HepG2 (cell line): ENCODE results near the gene SS18L1. TPM values are rescaled to one million over a fixed set of nuclear protein-coding genes. Genes with fewer than 3 reads are reported as not detected.

Experiments
- EEA1 ChIP-seq: sonication (generic); formaldehyde crosslinking; IDR thresholded peaks from 2 replicates; pipeline ENCODE4 v1.5.1; 2020; ENCODE audit warnings: mild to moderate bottlenecking, missing genetic modification reagents, borderline replicate concordance
- HDAC2 ChIP-seq: sonication (generic); formaldehyde crosslinking; IDR thresholded peaks from 2 replicates; pipeline ENCODE4 v1.4.0; 2020; ENCODE audit warnings: missing genetic modification reagents
- KDM5B ChIP-seq: sonication (generic); formaldehyde crosslinking; IDR thresholded peaks from 2 replicates; pipeline ENCODE4 v1.4.0; 2020; ENCODE audit warnings: missing genetic modification reagents, mild to moderate bottlenecking, borderline replicate concordance
- MBNL3 ChIP-seq: fragments of 250-450 bp; sonication (Bioruptor Pico); conservative IDR thresholded peaks from 2 replicates; pipeline ENCODE4 v1.8.0; 2022; ENCODE audit warnings: mild to moderate bottlenecking, inconsistent platforms
- MED13 ChIP-seq: sonication (generic); formaldehyde crosslinking; IDR thresholded peaks from 2 replicates; pipeline ENCODE4 v1.5.0; 2020; ENCODE audit warnings: missing genetic modification reagents
- RAD21 ChIP-seq: fragments of 450-650 bp; formaldehyde crosslinking; IDR thresholded peaks from 2 replicates; pipeline ENCODE4 v1.5.0; 2020; ENCODE audit warnings: mild to moderate bottlenecking
- SKI ChIP-seq: fragments of 450-650 bp; IDR thresholded peaks from one replicate; pipeline ENCODE4 v1.6.1; 2018; ENCODE audit warnings: mild to moderate bottlenecking; ENCODE audit not compliant: partially characterized antibody
- SMAD1 ChIP-seq: sonication (generic); formaldehyde crosslinking; IDR thresholded peaks from 2 replicates; pipeline ENCODE4 v1.4.0; 2020; ENCODE audit warnings: missing genetic modification reagents, low read depth, mild to moderate bottlenecking, borderline replicate concordance
- SMAD9 ChIP-seq: sonication (generic); formaldehyde crosslinking; IDR thresholded peaks from 2 replicates; pipeline ENCODE4 v1.5.1; 2020; ENCODE audit warnings: mild to moderate bottlenecking, missing genetic modification reagents
- SPEN ChIP-seq: sonication (generic); formaldehyde crosslinking; IDR thresholded peaks from 2 replicates; pipeline ENCODE4 v1.5.1; 2020; ENCODE audit warnings: low read depth, mild to moderate bottlenecking, missing genetic modification reagents
- TAF1 ChIP-seq: sonication (generic); formaldehyde crosslinking; IDR thresholded peaks from 2 replicates; pipeline ENCODE4 v1.4.0; 2020; ENCODE audit warnings: missing genetic modification reagents
- ZBTB1 ChIP-seq: sonication (generic); formaldehyde crosslinking; IDR thresholded peaks from 2 replicates; pipeline ENCODE4 v1.4.0; 2020; ENCODE audit warnings: missing genetic modification reagents, borderline replicate concordance
- ZKSCAN8 ChIP-seq: IDR thresholded peaks from 2 replicates; pipeline ENCODE4 v1.6.1; 2016; ENCODE audit warnings: borderline replicate concordance, missing genetic modification reagents, missing compliant biosample characterization
- ZNF816 ChIP-seq: sonication (generic); formaldehyde crosslinking; IDR thresholded peaks from 2 replicates; pipeline ENCODE4 v1.8.0; 2022; ENCODE audit warnings: missing genetic modification reagents, mild to moderate bottlenecking, borderline replicate concordance
- polyA plus RNA-seq, 8 experiments: library from polyadenylated mRNA; depleted of rRNA in 3 of 8; stranded (reverse) in 7 of 8; unstranded in 1 of 8; fragments of >200 nt; fragmentation: Illumina TruSeq in 4 of 8; extraction: Trizol in 4 of 8; gene quantifications; 2 replicates each; pipeline versions ENCODE4 v1.2.1 to v1.2.3, GENCODE V29; 2011 to 2016; ENCODE audit warnings: low read depth in 4 of 8, missing spikeins in 1 of 8, mixed read lengths in 1 of 8; ENCODE audit not compliant: insufficient read depth in 1 of 8
- total RNA-seq, 5 experiments: library from RNA; depleted of rRNA; stranded (reverse); fragments of >200 nt; fragmentation: Illumina TruSeq; extraction: Trizol; gene quantifications; 2 replicates each; pipeline ENCODE4 v1.2.3, GENCODE V29; 2016; ENCODE audit warnings: low read depth in 1 of 5
- TF ChIP-seq, protein P1 (sequence below): IDR thresholded peaks from 2 replicates; pipeline ENCODE4 v1.6.1; 2016
- TF ChIP-seq, protein P2 (sequence below): sonication (generic); formaldehyde crosslinking; conservative IDR thresholded peaks from 2 replicates; pipeline ENCODE4 v1.8.0; 2022; ENCODE audit warnings: missing genetic modification reagents
- TF ChIP-seq, protein P3 (sequence below): sonication (generic); formaldehyde crosslinking; IDR thresholded peaks from 2 replicates; pipeline ENCODE4 v1.5.0; 2020; ENCODE audit warnings: mild to moderate bottlenecking, missing genetic modification reagents, borderline replicate concordance
- TF ChIP-seq, protein P4 (sequence below): sonication (generic); formaldehyde crosslinking; IDR thresholded peaks from 2 replicates; pipeline ENCODE4 v1.8.0; 2023; ENCODE audit warnings: mild to moderate bottlenecking, missing genetic modification reagents

Gene SS18L1
- total and polyA plus RNA-seq, 2 of the 13 experiments (the other 11 are each of a cell fraction or from before 2014, with no cell fraction given): 17.8 to 27.6 TPM

DNA sequence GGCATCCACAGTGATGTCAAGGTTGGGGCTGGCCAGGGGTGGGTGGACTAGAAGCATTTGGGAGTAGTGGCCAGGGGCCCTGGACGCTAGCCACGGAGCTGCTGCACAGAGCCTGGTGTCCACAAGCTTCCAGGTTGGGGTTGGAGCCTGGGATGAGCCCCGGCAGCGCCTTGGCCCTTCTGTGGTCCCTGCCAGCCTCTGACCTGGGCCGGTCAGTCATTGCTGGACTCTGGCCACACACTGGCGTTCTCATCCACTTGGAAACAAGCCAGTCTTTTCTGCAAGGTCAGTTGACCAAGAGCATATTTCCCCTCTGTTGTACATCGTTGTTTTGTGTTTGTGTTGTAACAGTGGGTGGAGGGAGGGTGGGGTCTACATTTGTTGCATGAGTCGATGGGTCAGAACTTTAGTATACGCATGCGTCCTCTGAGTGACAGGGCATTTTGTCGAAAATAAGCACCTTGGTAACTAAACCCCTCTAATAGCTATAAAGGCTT, 8.8 kb upstream of the SS18L1 start (continued):
- peak; percentile 52 for TF ChIP-seq SKI
- TF ChIP-seq SPEN (CRISPR knock-in tag): peak; percentile 72
- 0 out of 2 replicates have a peak, but pooled peaks have one; percentile 49 for TF ChIP-seq EEA1 (CRISPR knock-in tag)
- no peak for TF ChIP-seq ZNF816 (CRISPR knock-in tag)
- TF ChIP-seq, protein P1, sequence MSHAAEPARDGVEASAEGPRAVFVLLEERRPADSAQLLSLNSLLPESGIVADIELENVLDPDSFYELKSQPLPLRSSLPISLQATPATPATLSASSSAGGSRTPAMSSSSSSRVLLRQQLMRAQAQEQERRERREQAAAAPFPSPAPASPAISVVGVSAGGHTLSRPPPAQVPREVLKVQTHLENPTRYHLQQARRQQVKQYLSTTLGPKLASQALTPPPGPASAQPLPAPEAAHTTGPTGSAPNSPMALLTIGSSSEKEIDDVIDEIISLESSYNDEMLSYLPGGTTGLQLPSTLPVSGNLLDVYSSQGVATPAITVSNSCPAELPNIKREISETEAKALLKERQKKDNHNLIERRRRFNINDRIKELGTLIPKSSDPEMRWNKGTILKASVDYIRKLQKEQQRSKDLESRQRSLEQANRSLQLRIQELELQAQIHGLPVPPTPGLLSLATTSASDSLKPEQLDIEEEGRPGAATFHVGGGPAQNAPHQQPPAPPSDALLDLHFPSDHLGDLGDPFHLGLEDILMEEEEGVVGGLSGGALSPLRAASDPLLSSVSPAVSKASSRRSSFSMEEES (CRISPR knock-in tag): peak; percentile 57; the same call in 1 of the 2 replicates
- TF ChIP-seq RAD21 (CRISPR knock-in tag): peak; percentile 64
- TF ChIP-seq KDM5B (CRISPR knock-in tag): peak; percentile 82; the same call in 1 of the 2 replicates
- no peak for TF ChIP-seq ZKSCAN8 (CRISPR knock-in tag)
- TF ChIP-seq, protein P2, sequence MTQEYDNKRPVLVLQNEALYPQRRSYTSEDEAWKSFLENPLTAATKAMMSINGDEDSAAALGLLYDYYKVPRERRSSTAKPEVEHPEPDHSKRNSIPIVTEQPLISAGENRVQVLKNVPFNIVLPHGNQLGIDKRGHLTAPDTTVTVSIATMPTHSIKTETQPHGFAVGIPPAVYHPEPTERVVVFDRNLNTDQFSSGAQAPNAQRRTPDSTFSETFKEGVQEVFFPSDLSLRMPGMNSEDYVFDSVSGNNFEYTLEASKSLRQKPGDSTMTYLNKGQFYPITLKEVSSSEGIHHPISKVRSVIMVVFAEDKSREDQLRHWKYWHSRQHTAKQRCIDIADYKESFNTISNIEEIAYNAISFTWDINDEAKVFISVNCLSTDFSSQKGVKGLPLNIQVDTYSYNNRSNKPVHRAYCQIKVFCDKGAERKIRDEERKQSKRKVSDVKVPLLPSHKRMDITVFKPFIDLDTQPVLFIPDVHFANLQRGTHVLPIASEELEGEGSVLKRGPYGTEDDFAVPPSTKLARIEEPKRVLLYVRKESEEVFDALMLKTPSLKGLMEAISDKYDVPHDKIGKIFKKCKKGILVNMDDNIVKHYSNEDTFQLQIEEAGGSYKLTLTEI: no peak
- TF ChIP-seq, protein P3, sequence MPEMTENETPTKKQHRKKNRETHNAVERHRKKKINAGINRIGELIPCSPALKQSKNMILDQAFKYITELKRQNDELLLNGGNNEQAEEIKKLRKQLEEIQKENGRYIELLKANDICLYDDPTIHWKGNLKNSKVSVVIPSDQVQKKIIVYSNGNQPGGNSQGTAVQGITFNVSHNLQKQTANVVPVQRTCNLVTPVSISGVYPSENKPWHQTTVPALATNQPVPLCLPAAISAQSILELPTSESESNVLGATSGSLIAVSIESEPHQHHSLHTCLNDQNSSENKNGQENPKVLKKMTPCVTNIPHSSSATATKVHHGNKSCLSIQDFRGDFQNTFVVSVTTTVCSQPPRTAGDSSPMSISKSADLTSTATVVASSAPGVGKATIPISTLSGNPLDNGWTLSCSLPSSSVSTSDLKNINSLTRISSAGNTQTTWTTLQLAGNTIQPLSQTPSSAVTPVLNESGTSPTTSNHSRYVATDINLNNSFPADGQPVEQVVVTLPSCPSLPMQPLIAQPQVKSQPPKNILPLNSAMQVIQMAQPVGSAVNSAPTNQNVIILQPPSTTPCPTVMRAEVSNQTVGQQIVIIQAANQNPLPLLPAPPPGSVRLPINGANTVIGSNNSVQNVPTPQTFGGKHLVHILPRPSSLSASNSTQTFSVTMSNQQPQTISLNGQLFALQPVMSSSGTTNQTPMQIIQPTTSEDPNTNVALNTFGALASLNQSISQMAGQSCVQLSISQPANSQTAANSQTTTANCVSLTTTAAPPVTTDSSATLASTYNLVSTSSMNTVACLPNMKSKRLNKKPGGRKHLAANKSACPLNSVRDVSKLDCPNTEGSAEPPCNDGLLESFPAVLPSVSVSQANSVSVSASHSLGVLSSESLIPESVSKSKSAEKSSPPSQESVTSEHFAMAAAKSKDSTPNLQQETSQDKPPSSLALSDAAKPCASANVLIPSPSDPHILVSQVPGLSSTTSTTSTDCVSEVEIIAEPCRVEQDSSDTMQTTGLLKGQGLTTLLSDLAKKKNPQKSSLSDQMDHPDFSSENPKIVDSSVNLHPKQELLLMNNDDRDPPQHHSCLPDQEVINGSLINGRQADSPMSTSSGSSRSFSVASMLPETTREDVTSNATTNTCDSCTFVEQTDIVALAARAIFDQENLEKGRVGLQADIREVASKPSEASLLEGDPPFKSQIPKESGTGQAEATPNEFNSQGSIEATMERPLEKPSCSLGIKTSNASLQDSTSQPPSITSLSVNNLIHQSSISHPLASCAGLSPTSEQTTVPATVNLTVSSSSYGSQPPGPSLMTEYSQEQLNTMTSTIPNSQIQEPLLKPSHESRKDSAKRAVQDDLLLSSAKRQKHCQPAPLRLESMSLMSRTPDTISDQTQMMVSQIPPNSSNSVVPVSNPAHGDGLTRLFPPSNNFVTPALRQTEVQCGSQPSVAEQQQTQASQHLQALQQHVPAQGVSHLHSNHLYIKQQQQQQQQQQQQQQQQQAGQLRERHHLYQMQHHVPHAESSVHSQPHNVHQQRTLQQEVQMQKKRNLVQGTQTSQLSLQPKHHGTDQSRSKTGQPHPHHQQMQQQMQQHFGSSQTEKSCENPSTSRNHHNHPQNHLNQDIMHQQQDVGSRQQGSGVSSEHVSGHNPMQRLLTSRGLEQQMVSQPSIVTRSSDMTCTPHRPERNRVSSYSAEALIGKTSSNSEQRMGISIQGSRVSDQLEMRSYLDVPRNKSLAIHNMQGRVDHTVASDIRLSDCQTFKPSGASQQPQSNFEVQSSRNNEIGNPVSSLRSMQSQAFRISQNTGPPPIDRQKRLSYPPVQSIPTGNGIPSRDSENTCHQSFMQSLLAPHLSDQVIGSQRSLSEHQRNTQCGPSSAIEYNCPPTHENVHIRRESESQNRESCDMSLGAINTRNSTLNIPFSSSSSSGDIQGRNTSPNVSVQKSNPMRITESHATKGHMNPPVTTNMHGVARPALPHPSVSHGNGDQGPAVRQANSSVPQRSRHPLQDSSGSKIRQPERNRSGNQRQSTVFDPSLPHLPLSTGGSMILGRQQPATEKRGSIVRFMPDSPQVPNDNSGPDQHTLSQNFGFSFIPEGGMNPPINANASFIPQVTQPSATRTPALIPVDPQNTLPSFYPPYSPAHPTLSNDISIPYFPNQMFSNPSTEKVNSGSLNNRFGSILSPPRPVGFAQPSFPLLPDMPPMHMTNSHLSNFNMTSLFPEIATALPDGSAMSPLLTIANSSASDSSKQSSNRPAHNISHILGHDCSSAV (CRISPR knock-in tag): no peak
- no peak for TF ChIP-seq MBNL3 (CRISPR knock-in tag)
- no peak for TF ChIP-seq ZBTB1 (CRISPR knock-in tag)
- TF ChIP-seq HDAC2 (CRISPR knock-in tag): peak; percentile 55; the same call in 1 of the 2 replicates
- no peak for TF ChIP-seq SMAD1 (CRISPR knock-in tag)
- TF ChIP-seq, protein P4, sequence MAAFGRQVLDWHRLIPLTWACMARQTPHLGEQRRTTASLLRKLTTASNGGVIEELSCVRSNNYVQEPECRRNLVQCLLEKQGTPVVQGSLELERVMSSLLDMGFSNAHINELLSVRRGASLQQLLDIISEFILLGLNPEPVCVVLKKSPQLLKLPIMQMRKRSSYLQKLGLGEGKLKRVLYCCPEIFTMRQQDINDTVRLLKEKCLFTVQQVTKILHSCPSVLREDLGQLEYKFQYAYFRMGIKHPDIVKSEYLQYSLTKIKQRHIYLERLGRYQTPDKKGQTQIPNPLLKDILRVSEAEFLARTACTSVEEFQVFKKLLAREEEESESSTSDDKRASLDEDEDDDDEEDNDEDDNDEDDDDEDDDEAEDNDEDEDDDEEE (CRISPR knock-in tag): no peak
- TF ChIP-seq TAF1 (CRISPR knock-in tag): no peak
- no peak for TF ChIP-seq MED13 (CRISPR knock-in tag)
- TF ChIP-seq SMAD9: no peak
